CD4-positive, alpha-beta T cell treated with Interleukin-1 beta for 1 hour (primary cell): Measurements from ENCODE around the gene IPO4.

ENCODE experiments used
- DNase-seq, 2 donors: peaks; one replicate each; pipeline ENCODE4 v3.0.0-alpha.2; 2020 to 2022

Gene IPO4

DNA sequence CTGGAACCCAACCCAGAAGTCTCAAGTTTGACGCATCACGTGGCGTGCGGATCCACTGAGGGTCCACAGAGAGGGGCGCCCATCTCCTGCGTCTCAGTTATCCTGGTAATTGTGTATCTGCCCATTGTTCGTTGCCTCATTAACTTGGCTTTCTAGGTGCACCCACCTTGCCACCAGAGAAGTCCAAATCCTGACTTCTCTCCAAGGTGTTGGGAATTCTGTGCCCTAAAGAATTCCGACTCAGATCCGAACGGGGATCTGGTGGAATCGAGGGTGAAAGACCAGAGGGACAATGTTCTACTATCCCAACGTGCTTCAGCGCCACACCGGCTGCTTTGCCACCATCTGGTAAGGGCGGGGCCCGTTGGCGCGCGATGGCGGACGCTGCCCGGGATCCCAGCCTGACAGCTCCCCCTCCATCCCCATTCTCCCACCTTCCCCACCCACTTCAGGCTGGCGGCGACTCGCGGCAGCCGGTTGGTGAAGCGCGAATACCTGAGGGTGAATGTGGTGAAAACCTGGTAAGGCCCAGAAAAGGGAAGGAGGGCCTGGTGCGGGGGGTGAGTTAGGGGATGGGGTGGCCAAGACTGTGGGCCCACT lies 16.3 kb downstream of the IPO4 start:
- DNase-seq, result no peak

DNA sequence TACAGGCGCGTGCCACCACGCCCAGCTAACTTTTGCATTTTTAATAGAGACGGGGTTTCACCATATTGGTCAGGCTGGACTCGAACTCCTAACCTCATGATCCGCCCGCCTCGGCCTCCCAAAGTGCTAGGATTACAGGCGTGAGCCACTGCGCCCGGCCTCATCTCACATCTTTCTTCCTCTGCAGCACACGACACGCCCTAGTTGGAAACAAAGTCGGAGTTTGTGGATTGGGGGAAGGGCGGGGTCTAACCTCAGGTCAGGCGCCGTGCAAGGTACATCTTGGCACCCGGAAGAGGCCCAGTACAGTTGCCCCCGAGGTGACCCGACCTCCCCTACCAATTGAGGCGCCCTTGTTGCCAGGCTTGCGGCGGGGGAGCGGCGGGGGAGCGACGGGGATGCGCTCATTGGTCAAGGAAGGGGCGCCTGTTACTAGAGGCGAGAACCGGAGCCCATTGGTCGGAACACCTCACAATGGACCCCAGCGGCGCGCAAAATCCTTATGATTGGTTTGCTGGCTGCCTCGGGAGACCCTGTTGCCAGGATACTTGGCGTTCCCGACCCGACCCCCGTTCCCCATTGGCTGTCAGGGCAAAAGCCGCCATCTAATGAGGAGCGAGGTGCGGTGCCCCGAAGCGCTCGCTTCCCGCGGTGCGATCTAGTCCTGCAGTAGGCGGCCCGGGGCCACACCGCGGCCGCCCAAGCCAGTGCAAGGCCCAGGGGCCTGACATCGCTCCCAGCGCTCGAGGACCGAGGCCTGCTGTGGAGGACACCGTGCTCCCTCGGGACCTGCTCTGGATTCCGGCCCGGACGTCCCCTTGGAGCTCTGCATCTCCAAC lies 17.0 kb downstream of the IPO4 start, which contains the start of gene REC8:
Gene REC8 (plus strand): TSS at position 659 of the 839 bp plus-strand sequence. CDS start 473 bp downstream, outside the sequence.
- peak; percentile 67 to 86 for DNase-seq

DNA sequence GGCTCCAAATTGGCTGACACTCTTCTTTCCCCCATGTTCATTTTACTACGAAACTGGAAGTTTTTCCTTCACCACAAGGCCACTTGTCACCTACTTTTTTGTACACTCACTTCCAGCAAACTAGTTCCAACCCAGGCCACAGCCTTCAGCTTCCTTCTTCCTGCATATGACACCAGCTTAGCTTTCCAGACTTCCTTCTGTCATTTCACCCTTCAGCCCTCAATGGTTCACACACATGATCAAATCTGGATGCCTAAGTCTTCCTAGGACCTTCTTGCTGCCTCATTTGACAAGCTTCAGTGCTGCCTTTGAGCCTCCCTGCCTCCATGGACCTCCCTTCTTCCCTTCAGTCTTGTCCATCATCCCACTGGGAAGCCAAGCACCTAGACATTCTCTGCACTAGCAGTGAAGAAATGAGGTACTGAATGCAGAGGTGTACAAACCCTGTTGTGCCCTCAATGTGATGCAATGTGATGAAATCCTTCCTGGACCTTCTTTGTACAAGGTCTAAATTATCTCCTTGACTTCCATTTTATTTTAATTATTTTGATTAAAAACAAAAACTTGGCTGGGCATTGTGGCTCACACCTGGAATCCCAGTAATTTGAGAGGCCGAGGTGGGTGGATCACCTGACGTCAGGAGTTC lies 21.0 kb downstream of the IPO4 start:
- DNase-seq, result no peak

DNA sequence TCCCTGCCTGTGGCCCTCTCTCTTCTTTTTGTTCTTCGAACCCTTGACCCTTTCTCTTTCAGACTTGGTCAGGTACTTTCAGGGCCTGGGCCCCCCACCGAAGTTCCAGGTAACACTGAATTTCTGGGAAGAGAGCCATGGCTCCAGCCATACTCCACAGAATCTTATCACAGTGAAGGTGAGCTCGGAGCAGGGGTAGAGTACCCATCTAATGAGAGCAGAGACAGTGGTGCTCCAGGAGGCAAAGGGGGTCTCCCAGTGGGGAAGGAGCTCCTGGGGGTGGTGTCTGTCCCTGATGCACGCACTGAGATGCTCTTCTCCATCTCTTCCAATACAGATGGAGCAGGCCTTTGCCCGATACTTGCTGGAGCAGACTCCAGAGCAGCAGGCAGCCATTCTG lies 22.8 kb downstream of the IPO4 start:
- no peak for DNase-seq

DNA sequence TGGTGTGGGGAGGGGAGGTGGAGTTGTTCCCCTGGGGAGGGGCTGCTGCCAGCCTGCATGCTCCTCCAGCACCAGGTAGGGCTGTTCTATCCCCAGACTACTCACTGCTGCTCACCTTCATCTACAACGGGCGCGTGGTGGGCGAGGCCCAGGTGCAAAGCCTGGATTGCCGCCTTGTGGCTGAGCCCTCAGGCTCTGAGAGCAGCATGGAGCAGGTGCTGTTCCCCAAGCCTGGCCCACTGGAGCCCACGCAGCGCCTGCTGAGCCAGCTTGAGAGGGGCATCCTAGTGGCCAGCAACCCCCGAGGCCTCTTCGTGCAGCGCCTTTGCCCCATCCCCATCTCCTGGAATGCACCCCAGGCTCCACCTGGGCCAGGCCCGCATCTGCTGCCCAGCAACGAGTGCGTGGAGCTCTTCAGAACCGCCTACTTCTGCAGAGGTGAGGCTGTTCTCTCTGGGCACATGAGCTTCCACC lies 24.1 kb downstream of the IPO4 start:
- DNase-seq, result no peak

DNA sequence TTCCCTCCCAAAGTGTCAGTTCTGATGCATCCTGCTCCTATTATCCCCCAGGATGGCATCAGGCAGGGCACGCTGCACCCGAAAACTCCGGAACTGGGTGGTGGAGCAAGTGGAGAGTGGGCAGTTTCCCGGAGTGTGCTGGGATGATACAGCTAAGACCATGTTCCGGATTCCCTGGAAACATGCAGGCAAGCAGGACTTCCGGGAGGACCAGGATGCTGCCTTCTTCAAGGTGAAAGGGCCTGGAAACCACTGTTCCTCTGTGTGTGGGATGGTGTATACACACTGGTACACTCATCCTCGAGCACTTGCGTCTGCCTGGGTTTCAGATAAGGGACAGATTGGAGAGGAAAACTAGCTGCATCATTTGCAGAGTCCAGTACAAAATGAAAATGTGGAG lies 26.5 kb downstream of the IPO4 start:
- no peak for DNase-seq

DNA sequence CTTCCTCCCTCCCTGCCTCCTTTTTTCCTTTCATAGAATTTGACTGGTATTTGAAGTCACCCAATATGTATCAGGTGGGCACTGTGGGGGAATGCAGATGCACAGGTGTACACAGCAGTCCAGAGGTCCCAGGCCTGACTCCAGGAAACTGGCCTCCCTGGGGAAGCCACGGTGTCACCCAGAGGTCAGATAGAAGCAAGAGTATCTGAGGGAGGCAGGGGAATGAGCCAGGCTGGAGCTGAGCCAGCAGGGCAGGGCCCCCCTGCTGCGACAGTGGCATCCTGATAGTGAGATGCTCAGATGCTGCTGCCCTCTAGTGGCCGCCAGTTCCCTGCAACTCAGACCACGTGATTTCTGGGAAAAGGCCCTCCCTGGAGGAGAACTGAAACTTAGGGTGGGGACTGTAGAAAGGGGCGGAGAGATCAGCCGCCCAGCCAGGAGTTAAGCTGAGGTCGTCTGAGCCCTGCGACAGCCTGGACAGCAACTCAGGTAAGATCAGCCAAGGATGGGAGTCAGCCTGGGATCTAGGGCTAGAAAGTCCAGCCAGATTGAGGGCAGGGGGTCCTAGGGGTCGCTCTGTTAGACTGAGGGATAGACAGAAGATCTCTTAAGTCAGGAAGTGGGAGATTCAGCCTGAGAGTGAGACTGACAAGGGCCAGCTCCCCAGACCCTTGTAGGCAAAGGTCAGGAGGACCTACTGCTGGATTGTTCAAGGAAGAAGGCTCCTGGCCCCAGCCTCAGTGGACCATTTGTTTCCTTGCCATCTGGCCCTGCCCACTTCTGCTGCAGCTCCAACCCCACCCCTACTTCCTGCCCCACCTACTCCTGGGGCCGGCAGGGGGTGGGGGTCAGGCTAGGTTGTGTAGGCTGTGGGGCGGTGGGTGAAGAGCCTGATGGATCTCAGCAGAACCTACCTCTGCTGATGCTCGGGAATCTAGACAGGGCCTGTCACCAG lies 27.5 kb downstream of the IPO4 start, which contains the start of gene IRF9:
Gene IRF9 (plus strand): TSS at position 416 of the 955 bp plus-strand sequence. CDS start 880 bp downstream, outside the sequence.
- peak; percentile 95 to 98 for DNase-seq

DNA sequence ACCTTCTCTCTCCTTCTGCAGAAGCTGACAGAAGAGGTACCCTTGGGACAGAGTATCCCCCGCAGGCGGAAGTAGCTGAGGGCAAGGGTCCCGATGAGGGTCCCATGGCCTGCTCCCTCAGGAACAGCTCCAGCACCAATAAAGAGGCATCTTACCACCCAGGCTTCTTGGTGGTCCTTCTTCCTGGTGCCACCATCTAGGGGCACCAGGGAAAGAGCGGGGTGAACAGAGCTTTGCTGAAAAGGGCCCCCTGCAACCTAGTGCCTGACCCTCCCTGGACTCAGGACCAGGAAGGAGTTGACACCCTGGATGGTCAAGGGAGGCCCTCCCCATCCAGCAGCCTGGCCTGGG lies 28.1 kb downstream of the IPO4 start:
- DNase-seq, result no peak

DNA sequence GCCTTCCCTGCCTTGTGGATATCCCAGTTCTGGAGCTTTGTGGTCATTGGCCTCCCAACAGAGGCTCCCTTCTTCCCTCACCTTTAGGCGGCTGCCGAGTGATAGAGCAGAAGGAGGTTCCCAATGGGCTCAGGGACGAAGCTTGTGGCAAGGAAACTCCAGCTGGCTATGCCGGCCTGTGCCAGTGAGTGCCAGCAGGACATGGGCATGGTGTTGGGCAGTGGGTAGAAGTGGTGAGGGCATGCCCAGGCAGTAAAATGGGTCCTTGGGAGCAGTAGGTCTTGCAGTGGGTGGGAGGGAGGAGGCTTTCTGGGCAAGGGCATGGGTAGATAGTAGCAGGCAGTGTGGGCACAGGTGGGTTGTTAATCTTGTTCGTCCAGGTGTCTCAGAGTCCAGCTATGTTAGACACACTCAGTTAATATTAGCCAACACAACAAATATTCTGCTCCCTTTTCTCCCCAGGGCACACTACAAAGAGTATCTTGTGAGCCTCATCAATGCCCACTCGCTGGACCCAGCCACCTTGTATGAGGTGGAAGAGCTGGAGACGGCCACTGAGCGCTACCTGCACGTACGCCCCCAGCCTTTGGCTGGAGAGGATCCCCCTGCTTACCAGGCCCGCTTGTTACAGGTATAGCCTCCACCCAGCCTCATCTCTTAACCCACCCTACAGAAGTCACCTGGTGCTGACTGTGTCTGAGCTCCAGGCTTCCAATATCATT lies 28.7 kb downstream of the IPO4 start:
- no peak for DNase-seq

DNA sequence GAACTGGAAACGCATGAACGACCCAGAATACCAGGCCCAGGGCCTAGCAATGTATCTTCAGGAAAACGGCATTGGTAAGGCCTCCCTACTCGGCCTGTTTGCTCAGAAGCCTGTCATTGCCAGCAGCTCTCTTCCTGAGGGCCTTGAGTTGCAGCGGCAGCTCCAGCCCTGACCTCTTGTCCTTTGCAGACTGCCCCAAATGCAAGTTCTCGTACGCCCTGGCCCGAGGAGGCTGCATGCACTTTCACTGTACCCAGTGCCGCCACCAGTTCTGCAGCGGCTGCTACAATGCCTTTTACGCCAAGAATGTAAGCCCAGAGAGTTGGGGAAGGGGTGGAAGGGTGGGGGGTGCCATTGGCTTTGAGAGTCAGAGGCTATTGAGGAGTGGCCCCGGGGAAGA lies 31.3 kb downstream of the IPO4 start:
- DNase-seq, result no peak

DNA sequence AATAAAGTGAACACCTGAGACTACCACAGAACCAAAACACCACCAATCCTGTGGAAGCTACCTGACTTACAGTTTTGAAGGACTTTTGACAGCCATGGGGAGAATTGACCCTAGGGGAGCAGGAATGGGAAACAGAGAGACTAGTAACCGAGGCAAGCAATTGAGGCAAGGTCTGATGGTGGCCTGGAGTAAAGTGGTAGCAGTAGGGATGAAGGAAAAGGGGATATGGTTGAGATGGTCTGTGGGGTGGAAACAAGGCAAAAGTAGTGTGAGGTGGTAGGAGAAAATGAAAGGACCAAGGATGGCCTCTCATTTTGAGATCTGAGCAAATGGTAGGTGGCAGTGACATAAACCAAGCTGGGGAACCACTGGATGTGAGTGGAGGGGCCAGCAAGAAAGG lies 31.8 kb downstream of the IPO4 start:
- no peak for DNase-seq

DNA sequence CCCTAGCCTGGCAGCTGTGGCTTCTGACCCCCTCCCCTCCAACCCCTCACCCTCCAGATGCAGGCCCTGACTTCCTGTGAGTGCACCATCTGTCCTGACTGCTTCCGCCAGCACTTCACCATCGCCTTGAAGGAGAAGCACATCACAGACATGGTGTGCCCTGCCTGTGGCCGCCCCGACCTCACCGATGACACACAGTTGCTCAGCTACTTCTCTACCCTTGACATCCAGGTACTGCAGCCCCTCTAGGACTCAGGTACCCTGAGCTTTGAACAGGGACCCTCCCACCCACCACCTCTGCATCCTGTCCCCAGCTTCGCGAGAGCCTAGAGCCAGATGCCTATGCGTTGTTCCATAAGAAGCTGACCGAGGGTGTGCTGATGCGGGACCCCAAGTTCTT lies 33.5 kb downstream of the IPO4 start:
- DNase-seq, result no peak

DNA sequence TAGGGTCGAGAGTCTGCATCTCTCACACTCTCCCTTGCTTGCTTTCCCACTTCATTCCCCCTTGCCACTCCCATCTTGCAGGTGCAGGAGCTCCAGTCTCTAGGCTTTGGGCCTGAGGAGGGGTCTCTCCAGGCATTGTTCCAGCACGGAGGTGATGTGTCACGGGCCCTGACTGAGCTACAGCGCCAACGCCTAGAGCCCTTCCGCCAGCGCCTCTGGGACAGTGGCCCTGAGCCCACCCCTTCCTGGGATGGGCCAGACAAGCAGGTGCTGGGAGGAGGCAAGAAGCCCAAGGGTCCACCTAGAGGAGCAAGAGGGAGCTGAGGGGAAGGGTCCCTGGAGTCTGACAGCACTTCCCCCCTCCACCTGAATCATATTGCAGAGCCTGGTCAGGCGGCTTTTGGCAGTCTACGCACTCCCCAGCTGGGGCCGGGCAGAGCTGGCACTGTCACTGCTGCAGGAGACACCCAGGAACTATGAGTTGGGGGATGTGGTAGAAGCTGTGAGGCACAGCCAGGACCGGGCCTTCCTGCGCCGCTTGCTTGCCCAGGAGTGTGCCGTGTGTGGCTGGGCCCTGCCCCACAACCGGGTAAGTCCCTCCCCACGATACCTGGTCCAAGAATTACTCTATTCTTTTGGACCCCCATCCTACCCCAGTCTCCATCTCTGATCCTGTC lies 37.1 kb downstream of the IPO4 start:
- no peak for DNase-seq

DNA sequence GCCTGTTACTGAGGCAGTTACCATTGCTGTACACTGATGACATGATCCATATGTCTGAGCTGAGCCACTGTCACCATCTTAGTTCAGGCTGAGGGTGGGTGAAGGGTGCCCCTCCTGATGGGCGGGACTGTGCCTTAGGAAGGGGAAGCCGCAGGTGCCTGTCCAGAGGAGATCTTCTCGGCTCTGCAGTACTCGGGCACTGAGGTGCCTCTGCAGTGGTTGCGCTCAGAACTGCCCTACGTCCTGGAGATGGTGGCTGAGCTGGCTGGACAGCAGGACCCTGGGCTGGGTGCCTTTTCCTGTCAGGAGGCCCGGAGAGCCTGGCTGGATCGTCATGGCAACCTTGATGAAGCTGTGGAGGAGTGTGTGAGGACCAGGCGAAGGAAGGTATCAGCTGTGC lies 37.6 kb downstream of the IPO4 start:
- no peak for DNase-seq

DNA sequence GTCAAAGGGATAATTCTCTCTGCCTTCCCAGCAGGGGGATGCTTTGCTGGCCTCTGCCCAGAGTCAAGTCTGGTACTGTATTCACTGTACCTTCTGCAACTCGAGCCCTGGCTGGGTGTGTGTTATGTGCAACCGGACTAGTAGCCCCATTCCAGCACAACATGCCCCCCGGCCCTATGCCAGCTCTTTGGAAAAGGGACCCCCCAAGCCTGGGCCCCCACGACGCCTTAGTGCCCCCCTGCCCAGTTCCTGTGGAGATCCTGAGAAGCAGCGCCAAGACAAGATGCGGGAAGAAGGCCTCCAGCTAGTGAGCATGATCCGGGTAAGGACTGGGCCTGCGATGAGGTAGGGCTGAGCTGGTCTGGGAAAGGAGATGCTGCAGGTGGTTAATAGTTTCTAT lies 38.0 kb downstream of the IPO4 start:
- DNase-seq, result no peak

DNA sequence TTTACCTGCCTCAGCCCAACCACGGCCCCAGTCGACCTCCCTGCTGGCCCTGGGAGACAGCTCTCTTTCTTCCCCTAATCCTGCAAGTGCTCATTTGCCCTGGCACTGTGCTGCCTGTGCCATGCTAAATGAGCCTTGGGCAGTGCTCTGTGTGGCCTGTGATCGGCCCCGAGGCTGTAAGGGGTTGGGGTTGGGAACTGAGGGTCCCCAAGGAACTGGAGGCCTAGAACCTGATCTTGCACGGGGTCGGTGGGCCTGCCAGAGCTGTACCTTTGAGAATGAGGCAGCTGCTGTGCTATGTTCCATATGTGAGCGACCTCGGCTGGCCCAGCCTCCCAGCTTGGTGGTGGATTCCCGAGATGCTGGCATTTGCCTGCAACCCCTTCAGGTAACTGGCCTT lies 38.6 kb downstream of the IPO4 start:
- DNase-seq, result no peak

DNA sequence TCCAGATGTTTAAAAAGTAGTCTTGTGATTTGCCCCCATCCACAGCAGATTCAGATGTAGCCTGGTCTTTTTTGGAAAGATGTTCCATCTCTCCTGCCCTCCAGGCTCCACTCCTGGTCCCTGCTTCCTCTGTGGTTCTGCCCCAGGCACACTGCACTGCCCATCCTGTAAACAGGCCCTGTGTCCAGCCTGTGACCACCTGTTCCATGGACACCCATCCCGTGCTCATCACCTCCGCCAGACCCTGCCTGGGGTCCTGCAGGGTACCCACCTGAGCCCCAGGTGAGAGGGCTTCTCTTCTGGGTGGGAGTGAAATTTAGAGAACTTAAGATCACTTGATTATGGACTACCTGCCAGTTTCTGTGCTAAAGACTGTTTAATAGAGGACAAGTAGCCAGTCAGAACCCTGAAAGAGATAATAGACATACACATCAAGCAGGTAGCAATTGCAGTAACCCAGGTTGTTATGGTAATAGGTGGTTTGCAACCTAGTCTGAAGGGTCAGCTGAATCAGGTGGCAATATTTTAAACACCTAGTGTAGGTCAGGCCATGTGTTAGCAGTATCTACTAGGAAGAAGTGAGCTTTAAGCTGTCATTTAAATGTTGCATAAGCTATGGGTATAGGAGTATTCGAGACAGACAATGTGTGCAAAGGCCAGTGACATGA lies 39.2 kb downstream of the IPO4 start:
- no peak for DNase-seq

DNA sequence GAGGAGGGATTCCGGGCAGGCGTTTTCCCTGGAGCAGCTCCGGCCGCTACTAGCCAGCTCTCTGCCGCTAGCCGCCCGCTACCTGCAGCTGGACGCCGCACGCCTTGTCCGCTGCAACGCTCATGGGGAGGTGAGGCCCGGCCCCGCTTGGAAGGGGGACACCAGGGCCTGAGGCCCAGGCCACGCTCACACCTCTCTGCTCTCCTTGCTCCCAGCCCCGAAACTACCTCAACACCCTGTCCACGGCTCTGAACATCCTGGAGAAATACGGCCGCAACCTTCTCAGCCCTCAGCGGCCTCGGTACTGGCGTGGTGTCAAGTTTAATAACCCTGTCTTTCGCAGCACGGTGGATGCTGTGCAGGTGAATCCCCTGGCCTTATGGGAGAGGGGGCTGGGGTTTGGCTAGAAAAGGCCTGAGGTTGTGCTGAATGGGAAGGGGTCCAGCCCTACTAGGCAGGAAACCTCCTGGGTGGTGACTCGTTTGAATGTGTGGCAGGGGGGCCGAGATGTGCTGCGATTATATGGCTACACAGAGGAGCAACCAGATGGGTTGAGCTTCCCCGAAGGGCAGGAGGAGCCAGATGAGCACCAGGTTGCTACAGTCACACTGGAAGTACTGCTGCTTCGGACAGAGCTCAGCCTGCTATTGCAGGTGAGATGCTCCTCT lies 40.7 kb downstream of the IPO4 start:
- no peak for DNase-seq

DNA sequence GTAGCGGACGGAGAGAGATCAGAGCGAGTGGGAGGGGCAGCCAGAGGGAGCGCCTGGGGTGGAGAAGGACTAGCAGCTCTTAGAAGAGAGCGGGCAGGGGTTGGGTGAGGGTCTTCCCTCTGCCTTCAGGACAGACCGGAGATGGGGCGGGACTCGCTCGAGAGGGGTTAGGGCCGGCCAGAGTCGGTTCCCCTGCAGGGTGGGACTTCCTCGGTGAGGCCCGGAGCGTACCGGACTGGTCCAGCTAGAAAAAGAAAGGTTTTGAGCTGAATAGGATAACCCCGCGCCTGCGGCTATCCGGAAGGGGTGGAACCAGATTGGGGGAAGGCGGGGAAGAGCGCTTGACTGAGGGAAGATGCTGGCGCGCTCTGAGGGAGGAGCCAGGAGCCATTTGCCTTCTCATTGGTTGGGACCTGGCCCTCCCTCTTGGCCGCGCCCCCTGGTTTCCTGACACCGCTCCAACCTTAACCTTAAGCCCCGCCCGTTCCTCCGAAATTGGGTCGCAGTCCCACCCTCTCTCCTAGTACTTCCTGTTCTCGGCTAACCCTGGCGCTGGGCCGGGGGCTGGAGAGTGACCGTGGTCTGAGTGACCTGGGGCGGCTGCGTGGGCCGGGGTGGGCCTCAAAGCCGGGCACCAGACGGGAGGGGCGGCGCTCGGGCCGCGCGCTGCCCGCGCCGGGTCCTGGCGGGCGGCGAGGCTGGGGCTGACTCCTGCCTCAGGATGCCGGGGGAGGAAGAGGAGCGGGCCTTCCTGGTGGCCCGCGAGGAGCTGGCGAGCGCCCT lies 41.4 kb downstream of the IPO4 start, which contains the start of gene RNF31:
Gene RNF31 (plus strand): TSS at position 521 of the 783 bp plus-strand sequence. CDS start 201 bp downstream, at position 722.
- DNase-seq, result peak; percentile 97
